ENCODE results near the gene CCZ1. TPM values are rescaled to one million over a fixed set of nuclear protein-coding genes. Genes with fewer than 3 reads are reported as not detected.
"Not testable (repeated sequence)": the region's sequence is repeated elsewhere in the genome, so short reads cannot be mapped to it uniquely, and the experiment has no call there.

Gene CCZ1
- total RNA-seq, 2 experiments from 2014 or later = 87.2 to 95.6 TPM

DNA sequence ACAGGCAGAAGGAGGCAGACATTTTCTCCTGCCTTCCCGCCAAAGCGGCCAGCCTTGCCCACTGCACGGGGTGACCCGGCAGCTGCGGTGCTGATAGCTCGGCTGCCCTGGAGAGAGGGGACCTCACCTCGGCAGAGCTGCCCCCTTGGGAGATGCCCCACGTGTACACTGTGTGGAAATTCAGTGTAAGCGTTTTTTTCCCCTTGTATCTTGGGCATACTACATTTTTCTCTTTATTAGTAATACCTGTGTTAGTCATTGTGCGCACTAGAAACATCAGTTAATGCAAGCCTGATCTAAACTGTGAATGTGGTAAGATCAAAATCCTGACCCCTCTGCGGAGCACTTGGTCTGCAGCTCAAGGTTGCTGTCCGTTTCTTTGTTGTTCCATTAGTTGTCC is 26.1 kb downstream of the CCZ1 start:
- DNase-seq; H3K4me1 Mint-ChIP-seq (ENCODE audit: low read depth); intact Hi-C loops (cut with micrococcal nuclease): not testable (repeated sequence)

DNA sequence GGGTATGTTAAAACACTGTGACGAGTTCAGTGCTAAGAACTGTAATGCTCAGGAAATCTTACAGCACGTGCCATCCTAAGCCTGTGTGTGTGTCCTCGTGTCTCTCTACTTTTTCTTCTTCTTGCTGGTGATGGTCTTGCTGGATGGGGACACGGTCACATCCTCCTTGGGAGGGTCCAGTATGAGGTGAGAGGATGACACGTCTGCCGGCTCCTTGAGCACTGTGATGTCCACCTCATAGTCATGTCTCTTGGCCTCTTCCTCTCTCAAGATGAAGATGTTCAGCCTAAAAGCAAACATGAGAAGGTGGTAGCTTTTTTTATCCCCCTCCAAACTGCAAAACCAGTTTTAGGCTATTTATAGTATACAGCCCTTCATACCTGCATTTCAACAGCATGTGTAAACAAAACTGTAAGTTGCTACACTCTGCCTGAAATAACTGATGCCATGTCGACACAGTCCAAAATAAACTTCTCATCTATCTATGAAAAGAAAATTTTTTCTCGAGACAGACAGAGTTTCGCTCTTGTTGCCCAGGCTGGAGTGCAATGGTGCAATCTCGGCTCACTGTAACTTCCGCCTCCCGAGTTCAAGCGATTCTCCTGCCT is 27.8 kb downstream of the CCZ1 start:
- CTCF ChIA-PET = not testable (repeated sequence)

More for the DNA sequence above, 26.1 kb downstream of the CCZ1 start:
- CTCF ChIA-PET; H3K27me3 Mint-ChIP-seq (ENCODE audit: low read depth); H3K36me3 Mint-ChIP-seq (ENCODE audit: low read depth); H3K9me3 Mint-ChIP-seq; H3K27ac Mint-ChIP-seq; H3K4me3 Mint-ChIP-seq: not testable (repeated sequence)

DNA sequence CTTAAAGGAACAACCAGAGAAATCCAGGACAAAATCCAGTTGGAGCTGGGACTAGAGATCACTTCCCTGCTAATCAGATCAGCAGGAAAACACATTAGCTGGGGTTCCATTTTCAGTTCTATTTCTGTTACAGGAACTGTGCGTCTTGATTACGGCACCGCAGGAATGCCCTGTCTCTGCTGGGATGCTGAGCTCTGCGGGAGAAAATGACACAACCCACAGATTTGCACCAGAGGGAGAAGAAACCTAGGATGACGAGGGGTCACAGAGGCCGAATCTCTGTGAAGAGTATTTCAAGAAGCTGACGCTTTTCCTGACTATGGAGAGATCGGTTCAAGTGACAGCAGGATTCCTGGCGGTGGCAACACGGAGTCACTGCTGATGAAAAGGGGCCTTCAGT is 31.8 kb downstream of the CCZ1 start:
- DNase-seq; H3K27ac Mint-ChIP-seq; H3K4me3 Mint-ChIP-seq; H3K27me3 Mint-ChIP-seq (ENCODE audit: low read depth); CTCF ChIA-PET; H3K36me3 Mint-ChIP-seq (ENCODE audit: low read depth); H3K4me1 Mint-ChIP-seq (ENCODE audit: low read depth); H3K9me3 Mint-ChIP-seq; intact Hi-C loops (cut with micrococcal nuclease): not testable (repeated sequence)

More for the DNA sequence above, 27.8 kb downstream of the CCZ1 start:
- H3K27me3 Mint-ChIP-seq (ENCODE audit: low read depth); H3K27ac Mint-ChIP-seq; H3K4me1 Mint-ChIP-seq (ENCODE audit: low read depth); intact Hi-C loops (cut with micrococcal nuclease); H3K9me3 Mint-ChIP-seq; DNase-seq; H3K4me3 Mint-ChIP-seq; H3K36me3 Mint-ChIP-seq (ENCODE audit: low read depth): not testable (repeated sequence)

DNA sequence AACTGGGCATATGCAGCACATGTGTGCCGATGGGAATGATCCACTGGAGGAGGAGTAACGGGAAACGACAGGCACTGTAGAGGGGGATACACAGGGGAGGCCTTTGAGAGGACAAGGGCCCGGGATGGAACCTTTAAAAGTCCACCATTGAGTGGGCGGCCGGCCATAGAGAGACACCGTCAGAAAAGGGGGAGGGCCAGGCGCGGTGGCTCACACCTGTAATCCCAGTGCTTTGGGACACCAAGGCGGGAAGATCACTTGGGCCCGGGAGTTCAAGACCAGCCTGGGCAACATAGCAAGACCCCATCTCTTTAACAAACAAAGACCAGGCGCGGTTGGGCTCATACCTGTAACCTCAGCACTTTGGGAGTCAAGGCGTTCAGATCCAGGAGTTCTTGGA is 32.7 kb downstream of the CCZ1 start:
- intact Hi-C loops (cut with micrococcal nuclease); H3K27ac Mint-ChIP-seq; CTCF ChIA-PET; H3K27me3 Mint-ChIP-seq (ENCODE audit: low read depth); DNase-seq; H3K4me3 Mint-ChIP-seq; H3K4me1 Mint-ChIP-seq (ENCODE audit: low read depth); H3K36me3 Mint-ChIP-seq (ENCODE audit: low read depth); H3K9me3 Mint-ChIP-seq: not testable (repeated sequence)

DNA sequence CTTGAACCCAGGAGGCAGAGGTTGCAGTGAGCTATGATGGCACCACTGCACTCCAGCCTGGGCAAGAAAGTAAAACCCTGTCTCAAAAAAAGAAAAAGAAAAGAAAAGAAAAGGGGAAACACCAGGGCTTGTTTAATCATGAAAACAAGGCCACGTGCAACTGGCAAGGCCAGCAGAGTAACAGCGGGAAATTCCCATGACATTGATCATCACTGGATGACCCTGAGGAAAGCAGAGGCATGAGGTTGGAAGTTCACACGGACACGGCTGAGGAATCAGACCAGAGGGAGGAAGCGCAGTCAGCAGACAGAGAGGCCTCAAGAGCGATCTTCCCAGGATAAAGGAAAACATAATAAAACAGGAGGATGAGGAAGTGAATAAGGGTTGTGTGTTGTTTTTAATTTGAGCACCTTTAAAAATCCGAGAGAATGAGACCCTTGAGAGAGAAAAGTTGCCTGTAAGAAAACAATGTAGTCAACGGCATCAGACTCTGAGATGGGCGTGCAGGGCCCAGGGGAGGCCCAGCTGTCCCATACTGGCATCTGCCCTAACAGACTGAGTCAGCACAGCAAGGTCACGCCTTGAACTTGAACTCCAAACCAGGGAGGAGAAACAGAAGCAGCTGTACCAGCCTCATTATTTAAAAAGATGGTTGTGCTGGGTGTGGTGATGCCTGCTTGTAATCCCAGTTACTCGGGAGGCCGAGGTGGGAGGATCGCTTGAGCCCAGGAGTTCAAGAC is 33.5 kb downstream of the CCZ1 start:
- CTCF ChIA-PET; H3K4me3 Mint-ChIP-seq; intact Hi-C loops (cut with micrococcal nuclease); H3K36me3 Mint-ChIP-seq (ENCODE audit: low read depth); H3K27me3 Mint-ChIP-seq (ENCODE audit: low read depth); H3K4me1 Mint-ChIP-seq (ENCODE audit: low read depth); H3K27ac Mint-ChIP-seq; H3K9me3 Mint-ChIP-seq; DNase-seq: not testable (repeated sequence)

DNA sequence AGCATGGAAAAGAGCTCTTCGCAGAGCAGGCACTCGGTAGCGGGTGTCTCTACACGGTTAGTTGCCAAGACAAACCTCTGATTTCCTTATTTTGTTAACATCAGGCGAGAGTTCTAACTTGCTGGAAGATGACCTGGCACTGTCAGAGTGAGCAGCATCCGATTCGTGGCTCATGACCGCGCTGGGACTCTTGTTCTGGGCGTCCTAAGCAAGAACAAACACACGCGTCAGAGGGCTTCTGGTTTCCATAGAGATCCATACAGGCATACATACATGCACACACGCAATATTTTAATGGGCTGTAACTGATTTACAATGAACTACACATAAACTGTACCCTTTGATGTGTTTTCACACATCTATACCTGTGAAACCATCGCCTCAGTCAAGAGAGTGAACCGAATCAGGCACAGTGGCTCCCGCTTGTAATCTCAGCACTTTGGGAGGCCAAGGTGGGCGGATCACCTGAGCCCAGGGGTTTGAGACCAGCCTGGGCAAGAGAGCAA is 36.5 kb downstream of the CCZ1 start:
- H3K9me3 Mint-ChIP-seq; DNase-seq; H3K4me1 Mint-ChIP-seq (ENCODE audit: low read depth); H3K27ac Mint-ChIP-seq; CTCF ChIA-PET; H3K27me3 Mint-ChIP-seq (ENCODE audit: low read depth); intact Hi-C loops (cut with micrococcal nuclease); H3K4me3 Mint-ChIP-seq; H3K36me3 Mint-ChIP-seq (ENCODE audit: low read depth): not testable (repeated sequence)

DNA sequence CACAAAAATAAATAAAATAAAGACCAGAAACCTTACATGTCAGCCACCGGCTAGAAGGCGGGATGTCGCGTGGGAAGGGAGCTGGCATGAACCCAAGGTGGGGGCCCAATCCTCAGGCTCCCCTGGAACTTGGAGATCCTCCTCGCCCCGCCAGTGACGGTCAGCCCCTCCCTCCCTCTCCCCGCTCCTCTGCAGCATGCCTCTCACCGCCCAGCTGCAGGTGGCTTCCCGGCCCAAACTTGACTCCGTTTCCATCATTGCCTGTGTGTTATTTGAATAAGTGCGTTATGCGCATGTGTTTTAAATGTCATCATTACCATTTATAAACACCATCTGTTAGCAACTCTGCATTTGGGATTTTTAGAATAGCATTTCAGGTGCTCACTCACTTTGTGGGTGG is 64.7 kb downstream of the CCZ1 start:
- DNase-seq; H3K4me3 Mint-ChIP-seq; H3K36me3 Mint-ChIP-seq (ENCODE audit: low read depth); intact Hi-C loops (cut with micrococcal nuclease); CTCF ChIA-PET; H3K27ac Mint-ChIP-seq; H3K27me3 Mint-ChIP-seq (ENCODE audit: low read depth); H3K9me3 Mint-ChIP-seq; H3K4me1 Mint-ChIP-seq (ENCODE audit: low read depth): not testable (repeated sequence)

DNA sequence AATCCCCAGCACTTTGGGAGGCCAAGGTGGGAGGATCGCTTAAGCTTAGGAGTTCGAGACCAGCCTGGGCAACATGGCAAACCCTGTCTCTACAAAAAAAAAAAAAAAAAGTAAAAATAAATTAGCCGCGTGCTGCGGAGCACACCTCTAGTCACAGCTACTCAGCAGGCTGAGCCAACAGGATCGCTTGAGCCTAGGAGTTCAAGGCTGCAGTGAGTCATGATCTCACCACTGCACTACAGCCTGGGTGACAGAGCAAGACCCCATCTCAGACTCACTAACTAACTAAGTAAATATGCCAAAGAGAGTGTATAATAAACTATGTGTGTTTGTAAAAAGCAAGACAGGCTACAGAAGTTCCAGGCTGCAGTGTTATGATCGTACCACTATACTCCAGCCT is 65.3 kb downstream of the CCZ1 start:
- H3K27ac Mint-ChIP-seq; CTCF ChIA-PET; intact Hi-C loops (cut with micrococcal nuclease); H3K36me3 Mint-ChIP-seq (ENCODE audit: low read depth); DNase-seq; H3K4me3 Mint-ChIP-seq; H3K9me3 Mint-ChIP-seq; H3K27me3 Mint-ChIP-seq (ENCODE audit: low read depth); H3K4me1 Mint-ChIP-seq (ENCODE audit: low read depth): not testable (repeated sequence)

DNA sequence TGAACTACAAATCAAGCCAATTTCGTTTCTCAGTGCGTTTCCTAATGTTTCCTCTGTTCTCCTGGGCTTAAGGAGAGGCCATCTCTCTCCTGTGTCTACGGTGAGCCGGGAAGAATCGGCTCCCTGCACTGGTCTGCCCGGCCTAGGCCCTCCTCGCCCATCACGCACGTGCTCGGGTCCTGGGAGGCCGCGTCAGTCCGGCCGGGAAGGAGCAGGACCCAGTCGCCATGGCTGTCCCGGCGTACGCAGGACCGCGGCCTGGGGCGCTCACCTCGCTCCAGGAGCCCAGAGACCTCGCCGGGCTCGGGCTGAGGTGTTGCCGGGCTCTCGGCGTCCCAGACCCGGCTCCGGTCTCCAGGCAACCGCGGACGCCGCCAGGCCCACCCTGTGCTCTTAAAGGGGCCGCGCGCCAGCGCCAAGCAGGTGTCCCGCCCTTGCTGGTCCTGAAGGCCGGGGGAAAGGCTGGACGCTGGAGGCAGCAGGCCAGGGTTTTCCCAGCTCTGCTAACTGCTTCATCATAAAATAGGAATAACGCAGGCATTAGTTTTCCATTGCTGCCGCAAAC is 71.9 kb downstream of the CCZ1 start, which contains the start of gene RSPH10B:
TSS of gene RSPH10B (minus strand) at position 343 of the 565 bp plus-strand sequence. CDS start 3,573 bp downstream, outside the sequence.
- CTCF ChIA-PET; H3K27ac Mint-ChIP-seq; H3K9me3 Mint-ChIP-seq; DNase-seq; H3K36me3 Mint-ChIP-seq (ENCODE audit: low read depth); H3K27me3 Mint-ChIP-seq (ENCODE audit: low read depth); H3K4me3 Mint-ChIP-seq; intact Hi-C loops (cut with micrococcal nuclease); H3K4me1 Mint-ChIP-seq (ENCODE audit: low read depth): not testable (repeated sequence)

DNA sequence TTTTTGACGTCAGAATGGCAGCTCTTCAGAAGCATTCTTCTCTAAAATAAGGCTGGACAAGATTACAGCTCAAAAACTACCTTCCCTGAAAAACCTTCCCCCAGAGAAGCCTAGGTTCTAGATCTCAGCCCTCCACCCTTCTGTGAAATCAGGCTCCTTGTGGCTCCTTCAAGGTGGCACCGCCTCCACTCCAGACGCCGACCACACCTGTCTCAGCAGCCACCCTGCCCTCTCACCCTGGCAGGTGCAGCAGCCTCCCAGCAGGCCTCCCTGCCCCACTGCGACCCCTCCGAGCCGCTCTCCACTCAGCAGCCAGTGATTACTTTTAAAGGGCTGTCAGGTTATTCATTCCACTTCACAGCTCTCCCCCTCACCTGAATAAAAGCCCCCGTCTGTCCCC is 75.0 kb downstream of the CCZ1 start:
- H3K27ac Mint-ChIP-seq, H3K9me3 Mint-ChIP-seq: not testable (repeated sequence)

More for the DNA sequence above, 75.0 kb downstream of the CCZ1 start:
- H3K4me1 Mint-ChIP-seq (ENCODE audit: low read depth); DNase-seq; intact Hi-C loops (cut with micrococcal nuclease); H3K4me3 Mint-ChIP-seq; H3K27me3 Mint-ChIP-seq (ENCODE audit: low read depth); H3K36me3 Mint-ChIP-seq (ENCODE audit: low read depth); CTCF ChIA-PET: not testable (repeated sequence)

Other genes starting within 250 kb of the CCZ1 start
- gene RNF216, start 117.1 kb upstream of the CCZ1 start, total RNA-seq = 10 to 100 TPM; 32.0 to 32.5 TPM
- gene OCM, start 17.9 kb upstream of the CCZ1 start, total RNA-seq = not detected
- not detected for gene RSPH10B, start 72.0 kb downstream of the CCZ1 start, total RNA-seq
- 10 to 100 TPM; 19.4 to 19.8 TPM for gene PMS2, start 110.3 kb downstream of the CCZ1 start, total RNA-seq
- 10 to 100 TPM; 30.8 to 32.2 TPM for gene AIMP2, start 110.5 kb downstream of the CCZ1 start, total RNA-seq
- not detected for gene ANKRD61, start 132.6 kb downstream of the CCZ1 start, total RNA-seq
- gene EIF2AK1, start 160.4 kb downstream of the CCZ1 start, total RNA-seq = 100 to 1,000 TPM; 119 to 124 TPM
- 1 to 10 TPM; 6.0 to 6.9 TPM for gene USP42, start 206.2 kb downstream of the CCZ1 start, total RNA-seq